ENCODE data around the gene HSPA1L.

The HSPA1L gene

GRCh38 chr6:31827286-31828079, 12.4 kb upstream of the HSPA1L start, which contains the start of gene HSPA1B:
Gene HSPA1B (plus strand): TSS chr6:31827738. CDS start chr6:31827951, 213 bp downstream.
- H3K27ac ChIP-seq (ENCODE audit: extremely low read depth, low read depth, low read length), result peak within 1 kb of the TSS; percentile 69
- TF ChIP-seq PRDM2 (tag by site-specific recombination; IDR thresholded peaks at IDR 0.05; ENCODE audit: borderline replicate concordance) (peak; percentile 71; the same call in 1 of the 2 replicates), ZNF561 (tag by site-specific recombination; IDR thresholded peaks at IDR 0.05; ENCODE audit: borderline replicate concordance) (peak; percentile 69), YY1 (tag by site-specific recombination; IDR thresholded peaks at IDR 0.05) (peak; percentile 33; the same call in 1 of the 2 replicates), MYNN (tag by site-specific recombination; IDR thresholded peaks at IDR 0.05; ENCODE audit: borderline replicate concordance) (no peak), KLF1 (tag by site-specific recombination; IDR thresholded peaks at IDR 0.05) (0 out of 2 replicates have a peak, but pooled peaks have one; percentile 28), KLF10 (tag by site-specific recombination; IDR thresholded peaks at IDR 0.05) (peak; percentile 92), IKZF3 (tag by site-specific recombination; IDR thresholded peaks at IDR 0.05) (peak; percentile 100), ZNF223 (tag by site-specific recombination; IDR thresholded peaks at IDR 0.05) (no peak), ZNF449 (tag by site-specific recombination; IDR thresholded peaks at IDR 0.05) (0 out of 2 replicates have a peak, but pooled peaks have one; percentile 45), GLIS1 (tag by site-specific recombination; IDR thresholded peaks at IDR 0.05) (peak; percentile 31; the same call in 1 of the 2 replicates), SP3 (tag by site-specific recombination; IDR thresholded peaks at IDR 0.05) (peak; percentile 75), PBX3 (CRISPR knock-in tag; IDR thresholded peaks at IDR 0.05) (peak; percentile 78), ZNF560 (tag by site-specific recombination; IDR thresholded peaks at IDR 0.05; ENCODE audit: borderline replicate concordance) (no peak), TSHZ1 (tag by site-specific recombination; IDR thresholded peaks at IDR 0.05; ENCODE audit: borderline replicate concordance) (0 out of 2 replicates have a peak, but pooled peaks have one; percentile 24), ZNF248 (tag by site-specific recombination; IDR thresholded peaks at IDR 0.05) (no peak), SCRT2 (tag by site-specific recombination; IDR thresholded peaks at IDR 0.05) (peak; percentile 50; the same call in 1 of the 2 replicates), GLIS2 (tag by site-specific recombination; IDR thresholded peaks at IDR 0.05) (peak; percentile 96), ZNF843 (tag by site-specific recombination; IDR thresholded peaks at IDR 0.05) (peak; percentile 56; the same call in 1 of the 2 replicates), ZNF394 (tag by site-specific recombination; IDR thresholded peaks at IDR 0.05; ENCODE audit: borderline replicate concordance) (peak; percentile 80; the same call in 1 of the 2 replicates), ZNF639 (tag by site-specific recombination; IDR thresholded peaks at IDR 0.05) (0 out of 2 replicates have a peak, but pooled peaks have one; percentile 36), ZNF121 (tag by site-specific recombination; IDR thresholded peaks at IDR 0.05) (peak; percentile 74; the same call in 1 of the 2 replicates), ZBTB8A (tag by site-specific recombination; IDR thresholded peaks at IDR 0.05) (peak; percentile 68)

More at GRCh38 chr6:31827286-31828079, 12.4 kb upstream of the HSPA1L start, which contains the start of gene HSPA1B:
- Histone ChIP-seq H3K36me3 (ENCODE audit: control insufficient read depth in 2 of 2, insufficient read depth in 1 of 2, low read length in 2 of 2) (peaks cover 0 to 24% of the 10 kb centered on the region in 2 experiments; a peak in 2 of 3 replicates), H3K4me1 (ENCODE audit: control insufficient read depth, insufficient read depth, low read length) (no peaks in the 10 kb centered on the region), H3K9me3 (ENCODE audit: control insufficient read depth, insufficient read depth, low read depth, low read length) (no peaks in the 10 kb centered on the region), H3K4me3 (ENCODE audit: low read depth, low read length) (peak within 1 kb of the TSS; percentile 65)
- CTCF ChIA-PET, result interaction anchor here (0.5 to 1.7 kb wide), 11 partner anchors 8 to 281 kb away, joined by 3 to 5 read pairs (median 4); partner anchors contain the start of genes ATP6V1G2, CLIC1 and LSM2
- POLR2A ChIA-PET, result interaction anchor here (0.6 to 4.5 kb wide), 99 partner anchors 9 to 1723 kb away, joined by 3 to 206 read pairs (median 5); partner anchors contain the start of genes ABHD16A, APOM, ATF6B and ATP6V1G2

Measured in HEK293 (cell line).